Common myeloid progenitor, CD34-positive (primary cell): ENCODE data around the gene LIMS1.

ENCODE experiments used
- CTCF ChIA-PET: fragments of 350-600 bp; sonication (Branson Sonifier 250); formaldehyde crosslinking; loops from one replicate; lab custom pipeline; 2021; ENCODE audit warnings: antibody characterized with exemption; lab: Charles Lee
- POLR2A ChIA-PET: fragments of 350-600 bp; sonication (Branson Sonifier 250); formaldehyde crosslinking; loops from one replicate; lab custom pipeline; 2021; ENCODE audit warnings: antibody characterized with exemption; lab: Charles Lee
- DNase-seq, 3 donors: peaks; one replicate each; pipeline versions ENCODE4 v3.0.0 to v3.0.0-alpha.2; 2013
- H3K27ac ChIP-seq, 2 experiments: 1 replicate in 1 of 2; 2 replicates in 1 of 2; pipeline ENCODE4 v1.7.0; 2013; ENCODE audit warnings: inconsistent platforms in 2 of 2, low read length in 2 of 2, mild to moderate bottlenecking in 2 of 2, low read depth in 1 of 2, moderate library complexity in 1 of 2; ENCODE audit not compliant: severe bottlenecking in 2 of 2, insufficient read depth in 1 of 2, poor library complexity in 1 of 2
- H3K27me3 ChIP-seq, 5 experiments: replicated peaks in 2 of 5; 1 replicate in 3 of 5; 2 replicates in 2 of 5; pipeline versions ENCODE4 v1.6.1 to v1.7.0; 2013; ENCODE audit warnings: low read length in 4 of 5, mild to moderate bottlenecking in 2 of 5, moderate library complexity in 2 of 5, inconsistent platforms in 1 of 5; ENCODE audit not compliant: insufficient read depth in 5 of 5, control insufficient read depth in 4 of 5
- H3K36me3 ChIP-seq, 4 experiments: 1 replicate in 2 of 4; 2 replicates in 2 of 4; pipeline versions ENCODE4 v1.6.1 to v1.7.0; 2013; ENCODE audit warnings: low read length in 3 of 4, control low read depth in 1 of 4, mild to moderate bottlenecking in 1 of 4; ENCODE audit not compliant: control insufficient read depth in 4 of 4, insufficient read depth in 4 of 4
- H3K4me1 ChIP-seq, 4 experiments: 1 replicate in 3 of 4; 2 replicates in 1 of 4; pipeline versions ENCODE4 v1.6.1 to v1.7.1; 2013; ENCODE audit warnings: low read length in 3 of 4, mild to moderate bottlenecking in 3 of 4, control low read depth in 1 of 4, inconsistent platforms in 1 of 4, moderate library complexity in 1 of 4; ENCODE audit not compliant: control insufficient read depth in 4 of 4, insufficient read depth in 4 of 4; ENCODE audit errors: control extremely low read depth in 1 of 4
- H3K4me3 ChIP-seq, 7 experiments: 1 replicate in 4 of 7; 2 replicates in 3 of 7; pipeline versions ENCODE4 v1.5.1 to v1.7.0; 2013; ENCODE audit warnings: mild to moderate bottlenecking in 7 of 7, low read length in 6 of 7, moderate library complexity in 6 of 7, inconsistent platforms in 2 of 7, low read depth in 2 of 7, control low read depth in 1 of 7; ENCODE audit not compliant: insufficient read depth in 4 of 7, control insufficient read depth in 1 of 7; ENCODE audit errors: extremely low read depth in 1 of 7
- H3K9me3 ChIP-seq, 5 experiments: 1 replicate in 4 of 5; 2 replicates in 1 of 5; pipeline versions ENCODE4 v1.6.1 to v1.7.1; 2013; ENCODE audit warnings: low read length in 4 of 5, mild to moderate bottlenecking in 2 of 5, inconsistent platforms in 1 of 5, low read depth in 1 of 5, moderate library complexity in 1 of 5; ENCODE audit not compliant: control insufficient read depth in 4 of 5, insufficient read depth in 2 of 5; ENCODE audit errors: control extremely low read depth in 1 of 5
- WGBS: methylation state at CpG from one replicate; pipeline ENCODE4 v1.1.5; 2013; ENCODE audit not compliant: insufficient coverage; 5-methylcytosine and 5-hydroxymethylcytosine counted together

LIMS1 gene

GRCh38 chr2:108614043-108614545 lies 79.8 kb downstream of the LIMS1 start:
- 91% methylated on average over 4 of the region's 8 CpGs for WGBS
- Histone ChIP-seq H3K27me3 (no peaks in the 10 kb centered on the region), H3K4me1 (peaks cover 26 to 90% (median 71%) of the 10 kb centered on the region in 4 experiments), H3K36me3 (peaks cover 0 to 12% (median 6%) of the 10 kb centered on the region in 4 experiments), H3K27ac (peak overlapping the region in 1 of 2 experiments; percentile 3), H3K9me3 (no peaks in the 10 kb centered on the region), H3K4me3 (no peak overlapping the region)
- ChIA-PET CTCF (interaction anchor here (1.9 to 22.0 kb wide), 3 partner anchors 8 to 20 kb away, joined by 7 to 601 read pairs (median 61); no protein-coding TSS in a partner anchor), POLR2A (no interaction called here)
- DNase-seq, result no peak

GRCh38 chr2:108614659-108615058 lies 80.4 kb downstream of the LIMS1 start:
- no peak overlapping the region for H3K4me3 ChIP-seq
- ChIA-PET POLR2A (no interaction called here), CTCF (interaction anchor here (1.2 to 22.0 kb wide), 4 partner anchors 9 to 108 kb away, joined by 3 to 601 read pairs (median 34); no protein-coding TSS in a partner anchor)
- H3K4me1 ChIP-seq, result peaks cover 25 to 90% (median 71%) of the 10 kb centered on the region in 4 experiments
- 100% methylated on average over 1 of the region's 4 CpGs for WGBS
- H3K27me3 ChIP-seq, result no peaks in the 10 kb centered on the region
- H3K36me3 ChIP-seq, result peaks cover 0 to 12% (median 3%) of the 10 kb centered on the region in 4 experiments
- no peak for DNase-seq
- H3K9me3 ChIP-seq, result no peaks in the 10 kb centered on the region
- peak overlapping the region in 1 of 2 experiments; percentile 59 for H3K27ac ChIP-seq

- no peaks in the 10 kb centered on the region for H3K9me3 ChIP-seq
- H3K36me3 ChIP-seq, result peaks cover 0 to 12% (median 3%) of the 10 kb centered on the region in 4 experiments
- no peaks in the 10 kb centered on the region for H3K27me3 ChIP-seq
- H3K27ac ChIP-seq, result peak overlapping the region in 1 of 2 experiments; percentile 59
- peak in 1 of 3 donors; percentile 63 for DNase-seq
- POLR2A ChIA-PET, result no interaction called here
- no CpG with 5 or more reads among the region's 2 CpGs for WGBS
- peak overlapping the region in 1 of 7 experiments; percentile 12 for H3K4me3 ChIP-seq
- CTCF ChIA-PET, result interaction anchor here (1.2 to 22.0 kb wide), 6 partner anchors 10 to 107 kb away, joined by 3 to 601 read pairs (median 6); no protein-coding TSS in a partner anchor
- peaks cover 32 to 91% (median 80%) of the 10 kb centered on the region in 4 experiments for H3K4me1 ChIP-seq
Measured at GRCh38 chr2:108615480-108616090, 81.3 kb downstream of the LIMS1 start.

GRCh38 chr2:108616318-108616717 lies 82.0 kb downstream of the LIMS1 start:
- no peaks in the 10 kb centered on the region for H3K9me3 ChIP-seq
- 100% methylated on average over 5 of the region's 5 CpGs for WGBS
- peak overlapping the region in 1 of 2 experiments; percentile 51 for H3K27ac ChIP-seq
- H3K27me3 ChIP-seq, result no peaks in the 10 kb centered on the region
- POLR2A ChIA-PET, result interaction anchor here (1.3 kb wide), 1 partner anchor 14 kb away, joined by 3 read pairs; no protein-coding TSS in a partner anchor
- DNase-seq, result no peak
- H3K4me1 ChIP-seq, result peaks cover 36 to 92% (median 81%) of the 10 kb centered on the region in 4 experiments
- CTCF ChIA-PET, result interaction anchor here (1.2 to 22.0 kb wide), 5 partner anchors 8 to 68 kb away, joined by 3 to 601 read pairs (median 9); no protein-coding TSS in a partner anchor
- H3K4me3 ChIP-seq, result no peak overlapping the region
- peaks cover 0 to 12% (median 3%) of the 10 kb centered on the region in 4 experiments for H3K36me3 ChIP-seq

GRCh38 chr2:108616751-108617161 lies 82.5 kb downstream of the LIMS1 start:
- Histone ChIP-seq H3K27me3 (no peaks in the 10 kb centered on the region), H3K4me3 (peak overlapping the region in 1 of 7 experiments; percentile 34), H3K36me3 (peaks cover 0 to 12% (median 3%) of the 10 kb centered on the region in 4 experiments), H3K9me3 (no peaks in the 10 kb centered on the region), H3K4me1 (peaks cover 40 to 95% (median 84%) of the 10 kb centered on the region in 4 experiments), H3K27ac (peak overlapping the region in 1 of 2 experiments; percentile 51)
- peak in 1 of 3 donors; percentile 52 for DNase-seq
- ChIA-PET POLR2A (interaction anchor here (1.3 kb wide), 1 partner anchor 14 kb away, joined by 3 read pairs; no protein-coding TSS in a partner anchor), CTCF (interaction anchor here (1.1 to 22.0 kb wide), 6 partner anchors 8 to 67 kb away, joined by 3 to 601 read pairs (median 6); no protein-coding TSS in a partner anchor)
- 17% methylated on average over 1 of the region's 2 CpGs for WGBS

GRCh38 chr2:108617617-108618016 lies 83.3 kb downstream of the LIMS1 start:
- 90% methylated on average over 2 of the region's 2 CpGs for WGBS
- Histone ChIP-seq H3K4me1 (peaks cover 48 to 96% (median 86%) of the 10 kb centered on the region in 4 experiments), H3K27ac (peak overlapping the region; percentile 37 to 67), H3K9me3 (no peaks in the 10 kb centered on the region), H3K27me3 (no peaks in the 10 kb centered on the region), H3K36me3 (peaks cover 0 to 10% (median under 1%) of the 10 kb centered on the region in 4 experiments), H3K4me3 (no peak overlapping the region)
- no peak for DNase-seq
- ChIA-PET POLR2A (interaction anchor here (1.3 kb wide), 1 partner anchor 13 kb away, joined by 3 read pairs; no protein-coding TSS in a partner anchor), CTCF (interaction anchor here (1.1 to 22.0 kb wide), 5 partner anchors 9 to 31 kb away, joined by 3 to 601 read pairs (median 9); no protein-coding TSS in a partner anchor)
